WTC11 (cell line): ENCODE measurements around the gene ILF3. TPM values are rescaled to one million over a fixed set of nuclear protein-coding genes. Genes with fewer than 3 reads are reported as not detected.

Experiments used
- ATAC-seq: fragments of 200-7000 bp; cut with Tn5 transposase; 2 replicates; pipeline ENCODE4 v1.10.0; 2021; ENCODE audit warnings: mild to moderate bottlenecking, moderate library complexity
- Bru-seq: library from RNA; stranded (reverse); fragments of 400-500 nt; gene quantifications from one replicate; lab custom pipeline; 2021; lab: Mats Ljungman, UMichigan
- CTCF ChIA-PET: fragments of 300-600 bp; sonication (Branson Sonifier 250); formaldehyde crosslinking; loops from one replicate; lab custom pipeline; 2021; ENCODE audit warnings: antibody characterized with exemption; lab: Charles Lee
- POLR2A ChIA-PET: fragments of 350-600 bp; sonication (Branson Sonifier 250); formaldehyde crosslinking; loops from one replicate; lab custom pipeline; 2021; ENCODE audit warnings: antibody characterized with exemption; lab: Charles Lee
- DNase-seq: peaks from one replicate; pipeline ENCODE4 v3.0.0; 2021; ENCODE audit warnings: low spot score
- H3K27ac Mint-ChIP-seq: 2 replicates; pipeline ENCODE4 v1.8.0; 2021; ENCODE audit warnings: mixed read lengths
- H3K27me3 Mint-ChIP-seq: 2 replicates; pipeline ENCODE4 v1.8.0; 2021; ENCODE audit warnings: low read depth, mild to moderate bottlenecking, moderate library complexity, mixed read lengths
- H3K36me3 Mint-ChIP-seq: 2 replicates; pipeline ENCODE4 v1.8.0; 2021; ENCODE audit warnings: mixed read lengths
- H3K4me1 Mint-ChIP-seq: 2 replicates; pipeline ENCODE4 v1.8.0; 2022; ENCODE audit warnings: mixed read lengths
- H3K4me3 Mint-ChIP-seq: 2 replicates; pipeline ENCODE4 v1.8.0; 2021; ENCODE audit warnings: mild to moderate bottlenecking, moderate library complexity, mixed read lengths
- H3K9me3 Mint-ChIP-seq: 2 replicates; pipeline ENCODE4 v1.8.0; 2021; ENCODE audit warnings: mixed read lengths
- ATF1 ChIP-seq: sonication (generic); formaldehyde crosslinking; IDR thresholded peaks from 2 replicates; pipeline ENCODE4 v1.8.1; 2023; ENCODE audit warnings: mild to moderate bottlenecking, moderate library complexity, missing genetic modification reagents
- CBFB ChIP-seq: sonication (generic); formaldehyde crosslinking; IDR thresholded peaks from 2 replicates; pipeline ENCODE4 v1.8.1; 2022; ENCODE audit warnings: mild to moderate bottlenecking, low read depth, missing genetic modification reagents
- CDX4 ChIP-seq: fragments of 250-450 bp; sonication (Bioruptor Pico); IDR thresholded peaks from 2 replicates; pipeline ENCODE4 v1.9.0; 2021; ENCODE audit warnings: moderate library complexity, mild to moderate bottlenecking, inconsistent platforms, borderline replicate concordance
- CREM ChIP-seq: sonication (generic); formaldehyde crosslinking; IDR thresholded peaks from 2 replicates; pipeline ENCODE4 v1.8.1; 2022; ENCODE audit warnings: mild to moderate bottlenecking, missing genetic modification reagents, moderate library complexity
- E2F1 ChIP-seq: sonication (generic); formaldehyde crosslinking; IDR thresholded peaks from 2 replicates; pipeline ENCODE4 v1.8.0; 2022; ENCODE audit warnings: mild to moderate bottlenecking, missing genetic modification reagents
- ELF4 ChIP-seq: sonication (generic); formaldehyde crosslinking; IDR thresholded peaks from 2 replicates; pipeline ENCODE4 v1.8.1; 2022; ENCODE audit warnings: low read depth, mild to moderate bottlenecking, moderate library complexity, missing genetic modification reagents
- ESRRA ChIP-seq: sonication (generic); formaldehyde crosslinking; IDR thresholded peaks from 2 replicates; pipeline ENCODE4 v1.8.1; 2022; ENCODE audit warnings: mild to moderate bottlenecking, missing genetic modification reagents, borderline replicate concordance
- ETV6 ChIP-seq: sonication (generic); formaldehyde crosslinking; IDR thresholded peaks from 2 replicates; pipeline ENCODE4 v1.8.1; 2022; ENCODE audit warnings: mild to moderate bottlenecking, missing genetic modification reagents
- FOXK1 ChIP-seq: sonication (generic); formaldehyde crosslinking; IDR thresholded peaks from 2 replicates; pipeline ENCODE4 v1.8.0; 2022; ENCODE audit warnings: mild to moderate bottlenecking, moderate library complexity, missing genetic modification reagents
- FOXP1 ChIP-seq: sonication (generic); formaldehyde crosslinking; IDR thresholded peaks from 2 replicates; pipeline ENCODE4 v1.8.0; 2022; ENCODE audit warnings: missing genetic modification reagents, mild to moderate bottlenecking, moderate library complexity, borderline replicate concordance
- GABPB1 ChIP-seq: sonication (generic); formaldehyde crosslinking; IDR thresholded peaks from 2 replicates; pipeline ENCODE4 v1.8.1; 2023; ENCODE audit warnings: mild to moderate bottlenecking, missing genetic modification reagents
- GRHL2 ChIP-seq: fragments of 250-450 bp; sonication (Bioruptor Pico); IDR thresholded peaks from 2 replicates; pipeline ENCODE4 v1.8.0; 2022; ENCODE audit warnings: mild to moderate bottlenecking, moderate library complexity; ENCODE audit not compliant: insufficient replicate concordance, severe bottlenecking
- JUN ChIP-seq: sonication (generic); formaldehyde crosslinking; IDR thresholded peaks from 2 replicates; pipeline ENCODE4 v1.8.0; 2023; ENCODE audit warnings: mild to moderate bottlenecking, missing genetic modification reagents
- MAX ChIP-seq: sonication (generic); formaldehyde crosslinking; IDR thresholded peaks from 2 replicates; pipeline ENCODE4 v1.8.0; 2022; ENCODE audit warnings: mild to moderate bottlenecking, missing genetic modification reagents
- MYBL2 ChIP-seq: sonication (generic); formaldehyde crosslinking; IDR thresholded peaks from 2 replicates; pipeline ENCODE4 v1.8.1; 2023; ENCODE audit warnings: mild to moderate bottlenecking, moderate library complexity, missing genetic modification reagents
- SMAD3 ChIP-seq: sonication (generic); formaldehyde crosslinking; IDR thresholded peaks from 2 replicates; pipeline ENCODE4 v1.8.0; 2022; ENCODE audit warnings: missing genetic modification reagents, mild to moderate bottlenecking, borderline replicate concordance
- SMAD4 ChIP-seq: sonication (generic); formaldehyde crosslinking; IDR thresholded peaks from 2 replicates; pipeline ENCODE4 v1.8.0; 2022; ENCODE audit warnings: mild to moderate bottlenecking, missing genetic modification reagents
- SP1 ChIP-seq: sonication (generic); formaldehyde crosslinking; conservative IDR thresholded peaks from 2 replicates; pipeline ENCODE4 v1.8.1; 2022; ENCODE audit warnings: missing genetic modification reagents
- TEAD1 ChIP-seq: sonication (generic); formaldehyde crosslinking; IDR thresholded peaks from 2 replicates; pipeline ENCODE4 v1.8.0; 2022; ENCODE audit warnings: mild to moderate bottlenecking, missing genetic modification reagents
- TP53 ChIP-seq: sonication (generic); formaldehyde crosslinking; IDR thresholded peaks from 2 replicates; pipeline ENCODE4 v1.8.1; 2023; ENCODE audit warnings: mild to moderate bottlenecking, missing genetic modification reagents
- USF1 ChIP-seq: sonication (generic); formaldehyde crosslinking; IDR thresholded peaks from 2 replicates; pipeline ENCODE4 v1.8.0; 2022; ENCODE audit warnings: mild to moderate bottlenecking, missing genetic modification reagents
- ZNF232 ChIP-seq: sonication (generic); formaldehyde crosslinking; IDR thresholded peaks from 2 replicates; pipeline ENCODE4 v1.8.0; 2022; ENCODE audit warnings: mild to moderate bottlenecking, missing genetic modification reagents
- long read RNA-seq, 3 experiments: library from RNA in 1 of 3; library from capped mRNA in 1 of 3; library from polyadenylated mRNA in 1 of 3; unstranded in 2 of 3; stranded (forward) in 1 of 3; transcript quantifications; one replicate each; pipeline ENCODE4 v2.0.0, GENCODE V29; 2021
- total RNA-seq: library from RNA; stranded (reverse); gene quantifications from 3 replicates; pipeline ENCODE4 v1.2.3, GENCODE V29; 2021
- TF ChIP-seq, protein P1 (sequence below): sonication (generic); formaldehyde crosslinking; IDR thresholded peaks from 2 replicates; pipeline ENCODE4 v1.8.0; 2022; ENCODE audit warnings: mild to moderate bottlenecking, missing genetic modification reagents
- TF ChIP-seq, protein P2 (sequence below): sonication (generic); formaldehyde crosslinking; IDR thresholded peaks from 2 replicates; pipeline ENCODE4 v1.8.1; 2022; ENCODE audit warnings: low read depth, missing genetic modification reagents, borderline replicate concordance
- TF ChIP-seq, protein P3 (sequence below): sonication (generic); formaldehyde crosslinking; IDR thresholded peaks from 2 replicates; pipeline ENCODE4 v1.8.1; 2023; ENCODE audit warnings: mild to moderate bottlenecking, missing genetic modification reagents, moderate library complexity
- TF ChIP-seq, protein P4 (sequence below): sonication (generic); formaldehyde crosslinking; IDR thresholded peaks from 2 replicates; pipeline ENCODE4 v1.8.1; 2022; ENCODE audit warnings: mild to moderate bottlenecking, moderate library complexity, missing genetic modification reagents

Gene ILF3
- 626 to 659 TPM (median 656 TPM) in 3 replicates for total RNA-seq
- Bru-seq, nascent RNA, result percentile 96 among the genes with signal in this experiment
- long read RNA-seq, experiment 1, full-length matches to known transcripts, result 499 of 1,505 reads
- long read RNA-seq, experiment 1, partial matches to known transcripts, result 589 of 1,505 reads
- long read RNA-seq, experiment 1, other reads (novel, unspliced or antisense), result 417 of 1,505 reads
- long read RNA-seq, experiment 2, full-length matches to known transcripts, result 82 of 585 reads
- long read RNA-seq, experiment 2, partial matches to known transcripts, result 254 of 585 reads
- long read RNA-seq, experiment 2, other reads (novel, unspliced or antisense), result 249 of 585 reads
- long read RNA-seq, experiment 3, transcript ILF3-221 (3 exons, 2,579 nt), result major isoform, 17 of 132 reads
- long read RNA-seq, experiment 3, transcript ILF3-202 (18 exons, 3,671 nt), result minor isoform, 5 of 132 reads
- long read RNA-seq, experiment 3, transcript ILF3-217 (18 exons, 2,622 nt), result minor isoform, 5 of 132 reads
- long read RNA-seq, experiment 3, partial matches to known transcripts, result 50 of 132 reads
- long read RNA-seq, experiment 3, other reads (novel, unspliced or antisense), result 55 of 132 reads

DNA sequence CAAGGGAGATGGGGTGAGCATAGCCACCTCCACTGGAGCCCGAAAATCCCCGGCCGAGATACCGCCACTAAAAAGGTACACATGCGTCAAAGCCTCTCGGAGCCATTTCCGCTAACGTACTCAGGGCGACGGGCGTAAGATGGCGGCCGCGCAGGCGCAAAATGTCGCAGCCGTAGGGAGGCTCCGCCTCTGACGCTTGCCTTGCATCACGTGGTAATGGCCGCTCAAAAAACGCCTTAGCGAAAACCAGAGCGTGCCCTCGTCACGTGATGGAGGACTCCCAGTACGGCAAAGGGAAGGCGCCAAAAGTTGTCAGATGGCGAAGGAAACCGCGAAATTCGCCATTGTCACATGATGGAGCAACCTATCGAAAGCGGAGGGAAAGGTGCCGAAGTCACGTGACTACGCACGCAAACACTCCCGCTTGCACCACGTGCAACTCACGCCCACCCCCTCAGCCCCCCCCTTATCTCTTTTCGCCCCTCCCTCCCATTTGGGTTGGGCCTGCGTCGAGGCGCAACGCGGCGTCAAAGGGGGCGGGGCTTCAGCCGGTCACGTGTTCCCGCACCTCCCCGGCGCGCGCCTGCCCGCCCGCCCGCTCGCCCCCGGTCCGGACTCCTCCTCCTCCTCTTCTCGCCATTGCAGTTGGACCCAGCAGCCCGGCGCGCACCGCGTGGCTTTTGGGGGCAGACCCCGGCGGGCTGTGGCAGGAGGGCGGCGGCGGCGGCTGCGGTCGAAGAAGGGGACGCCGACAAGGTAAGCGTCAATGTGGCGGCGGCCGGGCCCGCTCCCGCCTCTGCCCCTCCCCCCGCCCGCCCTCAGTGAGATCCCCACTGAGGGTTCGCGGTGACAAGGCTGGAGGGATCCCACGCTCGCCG lies at the start of gene ILF3:
Gene ILF3 (plus strand): TSS at position 615 of the 878 bp plus-strand sequence. CDS start 16,260 bp downstream, outside the sequence.
- CTCF ChIA-PET, result interaction anchor here (1.0 kb wide), 2 partner anchors 9 to 46 kb away, joined by 4 to 5 read pairs; no protein-coding TSS in a partner anchor
- POLR2A ChIA-PET, result no interaction called here
- TF ChIP-seq SP1 (CRISPR knock-in tag), result peak; percentile 98
- peak; percentile 91 for TF ChIP-seq ETV6 (CRISPR knock-in tag)
- peak; percentile 90 for TF ChIP-seq CREM (CRISPR knock-in tag)
- peak; percentile 91; the same call in 1 of the 2 replicates for TF ChIP-seq SMAD3 (CRISPR knock-in tag)
- 0 out of 2 replicates have a peak, but pooled peaks have one; percentile 38 for TF ChIP-seq ELF4
- TF ChIP-seq GRHL2 (CRISPR knock-in tag), result no peak
- no peak for TF ChIP-seq SMAD4 (CRISPR knock-in tag)
- TF ChIP-seq ATF1 (CRISPR knock-in tag), result peak; percentile 62; the same call in 1 of the 2 replicates
- peak; percentile 97 for TF ChIP-seq FOXK1 (CRISPR knock-in tag)
- TF ChIP-seq, protein P1, sequence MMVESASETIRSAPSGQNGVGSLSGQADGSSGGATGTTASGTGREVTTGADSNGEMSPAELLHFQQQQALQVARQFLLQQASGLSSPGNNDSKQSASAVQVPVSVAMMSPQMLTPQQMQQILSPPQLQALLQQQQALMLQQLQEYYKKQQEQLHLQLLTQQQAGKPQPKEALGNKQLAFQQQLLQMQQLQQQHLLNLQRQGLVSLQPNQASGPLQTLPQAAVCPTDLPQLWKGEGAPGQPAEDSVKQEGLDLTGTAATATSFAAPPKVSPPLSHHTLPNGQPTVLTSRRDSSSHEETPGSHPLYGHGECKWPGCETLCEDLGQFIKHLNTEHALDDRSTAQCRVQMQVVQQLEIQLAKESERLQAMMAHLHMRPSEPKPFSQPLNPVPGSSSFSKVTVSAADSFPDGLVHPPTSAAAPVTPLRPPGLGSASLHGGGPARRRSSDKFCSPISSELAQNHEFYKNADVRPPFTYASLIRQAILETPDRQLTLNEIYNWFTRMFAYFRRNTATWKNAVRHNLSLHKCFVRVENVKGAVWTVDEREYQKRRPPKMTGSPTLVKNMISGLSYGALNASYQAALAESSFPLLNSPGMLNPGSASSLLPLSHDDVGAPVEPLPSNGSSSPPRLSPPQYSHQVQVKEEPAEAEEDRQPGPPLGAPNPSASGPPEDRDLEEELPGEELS (CRISPR knock-in tag), result peak; percentile 4
- peak; percentile 96; the same call in 1 of the 2 replicates for TF ChIP-seq MYBL2 (CRISPR knock-in tag)
- TF ChIP-seq MAX (CRISPR knock-in tag), result peak; percentile 97
- TF ChIP-seq, protein P2, sequence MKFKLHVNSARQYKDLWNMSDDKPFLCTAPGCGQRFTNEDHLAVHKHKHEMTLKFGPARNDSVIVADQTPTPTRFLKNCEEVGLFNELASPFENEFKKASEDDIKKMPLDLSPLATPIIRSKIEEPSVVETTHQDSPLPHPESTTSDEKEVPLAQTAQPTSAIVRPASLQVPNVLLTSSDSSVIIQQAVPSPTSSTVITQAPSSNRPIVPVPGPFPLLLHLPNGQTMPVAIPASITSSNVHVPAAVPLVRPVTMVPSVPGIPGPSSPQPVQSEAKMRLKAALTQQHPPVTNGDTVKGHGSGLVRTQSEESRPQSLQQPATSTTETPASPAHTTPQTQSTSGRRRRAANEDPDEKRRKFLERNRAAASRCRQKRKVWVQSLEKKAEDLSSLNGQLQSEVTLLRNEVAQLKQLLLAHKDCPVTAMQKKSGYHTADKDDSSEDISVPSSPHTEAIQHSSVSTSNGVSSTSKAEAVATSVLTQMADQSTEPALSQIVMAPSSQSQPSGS (CRISPR knock-in tag), result no peak
- TF ChIP-seq JUN (CRISPR knock-in tag), result 0 out of 2 replicates have a peak, but pooled peaks have one; percentile 19
- TF ChIP-seq ESRRA, result peak; percentile 21; the same call in 1 of the 2 replicates
- peak; percentile 66; the same call in 1 of the 2 replicates for TF ChIP-seq TEAD1 (CRISPR knock-in tag)
- peak; percentile 83; the same call in 1 of the 2 replicates for TF ChIP-seq FOXP1 (CRISPR knock-in tag)
- TF ChIP-seq USF1, result peak; percentile 100
- TF ChIP-seq E2F1 (CRISPR knock-in tag), result peak; percentile 23; the same call in 1 of the 2 replicates
- peak; percentile 88 for TF ChIP-seq GABPB1 (CRISPR knock-in tag)
- TF ChIP-seq, protein P3, sequence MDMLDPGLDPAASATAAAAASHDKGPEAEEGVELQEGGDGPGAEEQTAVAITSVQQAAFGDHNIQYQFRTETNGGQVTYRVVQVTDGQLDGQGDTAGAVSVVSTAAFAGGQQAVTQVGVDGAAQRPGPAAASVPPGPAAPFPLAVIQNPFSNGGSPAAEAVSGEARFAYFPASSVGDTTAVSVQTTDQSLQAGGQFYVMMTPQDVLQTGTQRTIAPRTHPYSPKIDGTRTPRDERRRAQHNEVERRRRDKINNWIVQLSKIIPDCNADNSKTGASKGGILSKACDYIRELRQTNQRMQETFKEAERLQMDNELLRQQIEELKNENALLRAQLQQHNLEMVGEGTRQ (CRISPR knock-in tag), result peak; percentile 99
- TF ChIP-seq CDX4 (CRISPR knock-in tag), result no peak
- TF ChIP-seq, protein P4, sequence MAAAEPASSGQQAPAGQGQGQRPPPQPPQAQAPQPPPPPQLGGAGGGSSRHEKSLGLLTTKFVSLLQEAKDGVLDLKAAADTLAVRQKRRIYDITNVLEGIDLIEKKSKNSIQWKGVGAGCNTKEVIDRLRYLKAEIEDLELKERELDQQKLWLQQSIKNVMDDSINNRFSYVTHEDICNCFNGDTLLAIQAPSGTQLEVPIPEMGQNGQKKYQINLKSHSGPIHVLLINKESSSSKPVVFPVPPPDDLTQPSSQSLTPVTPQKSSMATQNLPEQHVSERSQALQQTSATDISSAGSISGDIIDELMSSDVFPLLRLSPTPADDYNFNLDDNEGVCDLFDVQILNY (CRISPR knock-in tag), result peak; percentile 81; the same call in 1 of the 2 replicates
- peak; percentile 95 for TF ChIP-seq ZNF232 (CRISPR knock-in tag)
- TF ChIP-seq TP53 (CRISPR knock-in tag), result peak; percentile 16; the same call in 1 of the 2 replicates
- TF ChIP-seq CBFB (CRISPR knock-in tag), result peak; percentile 64; the same call in 1 of the 2 replicates

More for the DNA sequence above, at the start of gene ILF3:
- DNase-seq, result peak; percentile 99
- H3K27ac Mint-ChIP-seq, result peak within 1 kb of the TSS; percentile 99
- peaks cover 24% of the 10 kb centered on the region for H3K4me1 Mint-ChIP-seq
- no peaks in the 10 kb centered on the region for H3K9me3 Mint-ChIP-seq
- H3K36me3 Mint-ChIP-seq, result peaks cover 31% of the 10 kb centered on the region
- peak within 1 kb of the TSS; percentile 96 for H3K4me3 Mint-ChIP-seq
- no peaks in the 10 kb centered on the region for H3K27me3 Mint-ChIP-seq
- ATAC-seq, result peak; percentile 78
